AG04449 (cell line): ENCODE measurements around the gene CDHR1.

Experiments used
- CTCF ChIA-PET: fragments of 350-600 bp; formaldehyde crosslinking; extraction: SDS; loops from one replicate; lab custom pipeline; 2021; ENCODE audit warnings: antibody characterized with exemption; lab: Yijun Ruan, JAX
- POLR2A ChIA-PET: fragments of 400-600, 350-600 bp; formaldehyde crosslinking; extraction: SDS; loops from one replicate; lab custom pipeline; 2020; ENCODE audit warnings: antibody characterized with exemption, inconsistent platforms; lab: Yijun Ruan, JAX
- DNase-seq: peaks from one replicate; pipeline ENCODE4 v3.0.0-alpha.2; 2010; ENCODE audit warnings: low read depth, low spot score
- H3K4me3 ChIP-seq: 2 replicates; pipeline ENCODE4 v1.5.1; 2011; ENCODE audit warnings: low read depth, mild to moderate bottlenecking, control low read depth, low read length
- TF ChIP-seq, protein P1 (sequence below): IDR thresholded peaks from one replicate; pipeline ENCODE4 v1.5.1; 2011; ENCODE audit warnings: mild to moderate bottlenecking, moderate library complexity, low read length, control low read depth, inconsistent platforms; ENCODE audit not compliant: insufficient read depth; ENCODE audit errors: missing control alignments

Gene CDHR1

DNA sequence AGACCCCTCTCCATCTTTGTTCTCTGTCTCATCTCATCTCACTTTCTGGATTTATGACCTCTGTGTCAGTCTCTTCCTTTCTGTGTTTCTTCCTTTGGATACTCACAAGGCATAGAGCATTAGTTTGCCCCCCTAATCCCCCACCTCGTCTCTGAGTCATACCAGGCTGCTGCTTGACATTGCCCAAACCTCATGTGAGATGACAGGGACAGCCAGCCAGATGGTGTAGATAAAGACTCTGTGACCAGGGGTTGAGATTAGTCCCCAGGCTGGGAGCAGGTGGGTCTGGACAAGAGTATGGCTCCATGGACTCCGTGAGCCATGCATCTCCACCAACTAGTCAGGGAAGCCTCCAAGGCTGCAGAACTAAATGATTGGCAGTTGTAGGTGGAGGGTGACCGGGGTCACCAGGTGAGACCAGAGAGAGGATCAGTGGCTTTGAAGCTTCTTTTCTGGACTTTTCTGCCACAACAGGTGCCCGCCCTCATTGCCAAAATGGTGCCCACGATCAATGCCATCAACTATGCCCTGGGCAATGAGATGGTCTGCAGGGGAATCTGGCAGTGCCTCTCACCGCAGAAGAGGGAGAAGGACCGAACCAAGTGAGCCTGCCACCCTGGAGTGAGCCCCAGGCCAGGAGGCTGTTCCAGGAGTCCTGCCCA, 63.8 kb downstream of the CDHR1 start:
- DNase-seq = no peak
- H3K4me3 ChIP-seq = no peak overlapping the region
- ChIA-PET CTCF (interaction anchor here (0.6 to 15.6 kb wide), 6 partner anchors 9 to 292 kb away, joined by 3 to 631 read pairs (median 8); no protein-coding TSS in a partner anchor), POLR2A (no interaction called here)
- TF ChIP-seq, protein P1, sequence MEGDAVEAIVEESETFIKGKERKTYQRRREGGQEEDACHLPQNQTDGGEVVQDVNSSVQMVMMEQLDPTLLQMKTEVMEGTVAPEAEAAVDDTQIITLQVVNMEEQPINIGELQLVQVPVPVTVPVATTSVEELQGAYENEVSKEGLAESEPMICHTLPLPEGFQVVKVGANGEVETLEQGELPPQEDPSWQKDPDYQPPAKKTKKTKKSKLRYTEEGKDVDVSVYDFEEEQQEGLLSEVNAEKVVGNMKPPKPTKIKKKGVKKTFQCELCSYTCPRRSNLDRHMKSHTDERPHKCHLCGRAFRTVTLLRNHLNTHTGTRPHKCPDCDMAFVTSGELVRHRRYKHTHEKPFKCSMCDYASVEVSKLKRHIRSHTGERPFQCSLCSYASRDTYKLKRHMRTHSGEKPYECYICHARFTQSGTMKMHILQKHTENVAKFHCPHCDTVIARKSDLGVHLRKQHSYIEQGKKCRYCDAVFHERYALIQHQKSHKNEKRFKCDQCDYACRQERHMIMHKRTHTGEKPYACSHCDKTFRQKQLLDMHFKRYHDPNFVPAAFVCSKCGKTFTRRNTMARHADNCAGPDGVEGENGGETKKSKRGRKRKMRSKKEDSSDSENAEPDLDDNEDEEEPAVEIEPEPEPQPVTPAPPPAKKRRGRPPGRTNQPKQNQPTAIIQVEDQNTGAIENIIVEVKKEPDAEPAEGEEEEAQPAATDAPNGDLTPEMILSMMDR = no peak

DNA sequence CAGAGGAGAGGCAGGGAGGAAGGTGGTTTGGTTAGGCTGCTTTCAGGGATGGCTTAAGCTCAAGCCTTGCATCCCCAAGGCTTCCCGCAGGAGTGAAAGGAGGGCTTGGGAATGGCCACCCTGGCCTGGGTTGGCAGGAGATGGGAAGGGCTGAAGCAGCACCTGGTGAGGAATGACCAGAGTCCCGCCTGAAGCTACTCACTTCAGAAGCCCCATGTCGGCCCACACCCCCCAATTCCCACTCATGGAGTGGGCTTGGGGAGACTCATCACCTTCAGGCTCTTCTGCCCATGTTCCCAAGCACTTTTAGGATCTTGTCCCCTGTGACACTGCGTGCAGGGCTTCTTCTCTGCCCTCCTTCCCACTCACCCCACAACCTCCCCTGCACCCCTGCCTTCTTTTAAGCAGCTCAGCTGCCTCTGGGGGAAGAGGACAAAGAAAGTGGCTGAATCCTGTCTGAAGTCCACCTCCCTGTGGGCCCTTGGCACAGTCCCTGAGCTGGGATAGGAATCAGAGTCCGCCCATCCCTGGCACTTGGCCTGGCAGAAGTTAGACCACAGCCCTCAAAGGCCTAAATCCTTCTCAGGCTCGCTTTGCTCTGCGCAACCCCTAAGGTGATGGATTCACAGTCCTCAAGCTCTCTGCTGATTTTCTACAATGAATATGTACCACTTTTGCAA, 67.0 kb downstream of the CDHR1 start:
- CTCF ChIA-PET = interaction anchor here (0.8 to 15.6 kb wide), 5 partner anchors 77 to 276 kb away, joined by 3 to 631 read pairs (median 3); no protein-coding TSS in a partner anchor
- H3K4me3 ChIP-seq = no peak overlapping the region
- TF ChIP-seq, protein P1 = no peak
- POLR2A ChIA-PET = no interaction called here
- no peak for DNase-seq

DNA sequence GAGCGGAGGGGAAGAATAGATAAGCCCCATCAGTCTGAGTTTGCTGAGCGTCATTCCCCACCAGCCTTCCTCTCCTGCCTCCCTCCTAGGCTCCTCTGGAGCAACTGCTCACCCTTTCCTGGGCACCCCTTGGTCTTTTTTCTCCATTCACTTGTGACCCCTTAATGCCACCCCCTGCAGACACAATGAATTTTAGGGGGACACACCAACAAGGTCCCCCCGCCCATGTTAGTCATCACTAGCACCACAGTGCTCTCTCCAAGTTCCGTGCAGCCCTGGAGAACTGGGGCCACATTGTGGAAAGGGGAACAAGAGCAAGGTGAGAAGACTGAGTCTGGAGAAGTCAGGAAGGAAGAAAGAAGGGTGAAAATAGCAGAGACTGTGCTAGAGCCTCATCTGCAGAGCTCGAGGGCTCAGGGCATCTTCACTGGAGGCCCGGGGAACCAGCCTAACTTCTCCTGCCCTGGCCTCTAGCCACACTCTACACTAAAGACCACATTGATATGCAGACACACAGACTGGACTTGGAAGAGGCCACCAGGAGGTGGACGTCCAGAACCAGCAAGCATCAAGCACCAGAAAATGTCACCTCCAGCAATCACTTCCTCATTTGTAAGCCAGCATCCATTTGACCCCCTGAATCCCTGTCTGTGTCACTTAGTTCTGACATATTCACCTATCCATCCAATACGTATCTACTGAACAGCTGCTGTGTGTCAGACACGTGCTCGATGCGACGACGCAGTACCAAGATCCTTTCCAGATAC, 68.0 kb downstream of the CDHR1 start:
- H3K4me3 ChIP-seq = no peak overlapping the region
- DNase-seq = no peak
- TF ChIP-seq, protein P1 = no peak
- ChIA-PET POLR2A (no interaction called here), CTCF (interaction anchor here (1.0 to 15.6 kb wide), 7 partner anchors 9 to 275 kb away, joined by 3 to 631 read pairs (median 16); no protein-coding TSS in a partner anchor)

DNA sequence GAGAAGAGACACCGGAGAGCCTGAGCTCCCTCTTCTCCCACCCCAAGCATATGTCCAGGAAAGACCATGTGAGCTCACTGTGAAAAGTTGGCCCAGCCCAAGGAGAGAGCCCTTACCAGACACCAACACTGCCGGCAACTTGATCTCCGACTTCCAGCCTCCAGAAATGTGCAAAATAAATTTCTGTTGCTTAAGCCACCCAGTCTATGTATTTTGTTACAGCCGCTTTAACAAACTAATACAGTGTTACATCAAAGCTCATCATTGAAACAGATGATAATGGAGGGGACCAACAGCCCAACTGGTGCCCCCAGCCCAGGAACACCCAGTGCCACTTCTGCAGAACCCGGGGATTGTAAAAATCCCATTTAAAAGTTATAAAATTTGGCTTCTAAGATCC, 69.4 kb downstream of the CDHR1 start:
- ChIA-PET CTCF (interaction anchor here (0.7 to 15.6 kb wide), 20 partner anchors 7 to 278 kb away, joined by 3 to 631 read pairs (median 5); no protein-coding TSS in a partner anchor), POLR2A (no interaction called here)
- TF ChIP-seq, protein P1 = no peak
- DNase-seq = no peak
- no peak overlapping the region for H3K4me3 ChIP-seq

DNA sequence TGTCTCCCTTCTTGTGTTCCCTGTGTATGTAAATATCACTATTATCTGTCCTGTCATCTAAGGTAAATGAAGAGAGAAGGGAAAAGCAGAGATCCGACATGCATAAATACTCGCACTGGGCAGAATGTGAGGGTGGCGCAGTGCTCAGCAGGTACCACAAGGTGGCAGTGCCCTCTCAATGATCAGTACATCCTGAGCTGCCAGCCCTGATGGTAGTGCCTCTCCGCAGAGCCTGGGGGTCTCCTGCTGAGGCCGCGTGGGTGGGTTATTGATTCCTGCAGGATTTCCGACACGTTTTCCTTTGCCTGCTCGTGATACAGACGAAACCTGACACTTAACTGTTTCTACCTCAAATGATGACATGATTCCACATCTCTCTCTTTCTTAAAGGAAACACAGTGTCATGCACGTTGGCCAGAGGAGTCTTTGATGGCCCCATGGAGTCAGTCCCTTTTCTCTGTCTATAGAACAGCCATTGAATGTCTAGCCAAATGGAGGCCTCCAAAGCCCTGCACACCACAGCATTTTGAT, 70.3 kb downstream of the CDHR1 start:
- no peak overlapping the region for H3K4me3 ChIP-seq
- POLR2A ChIA-PET = no interaction called here
- DNase-seq = no peak
- CTCF ChIA-PET = interaction anchor here (0.7 to 15.6 kb wide), 26 partner anchors 8 to 451 kb away, joined by 3 to 631 read pairs (median 4); no protein-coding TSS in a partner anchor
- TF ChIP-seq, protein P1 = peak; percentile 98
